Head of caudate nucleus (tissue), 42 donors: ENCODE results near the gene RBBP6.
"Not testable (repeated sequence)": the region's sequence is repeated elsewhere in the genome, so short reads cannot be mapped to it uniquely, and the experiment has no call there.

ENCODE experiments used
- DNase-seq, 42 donors: peaks; one replicate each; pipeline versions ENCODE4 v3.0.0 to v3.0.0-alpha.2; 2020 to 2021; ENCODE audit warnings: mixed read lengths in 7 of 42
- intact Hi-C: fragments of 100-400 bp; cut with DNase I; formaldehyde crosslinking; loops from one replicate; pipeline ENCODE4 v1.15.0; 2022

The RBBP6 gene

DNA sequence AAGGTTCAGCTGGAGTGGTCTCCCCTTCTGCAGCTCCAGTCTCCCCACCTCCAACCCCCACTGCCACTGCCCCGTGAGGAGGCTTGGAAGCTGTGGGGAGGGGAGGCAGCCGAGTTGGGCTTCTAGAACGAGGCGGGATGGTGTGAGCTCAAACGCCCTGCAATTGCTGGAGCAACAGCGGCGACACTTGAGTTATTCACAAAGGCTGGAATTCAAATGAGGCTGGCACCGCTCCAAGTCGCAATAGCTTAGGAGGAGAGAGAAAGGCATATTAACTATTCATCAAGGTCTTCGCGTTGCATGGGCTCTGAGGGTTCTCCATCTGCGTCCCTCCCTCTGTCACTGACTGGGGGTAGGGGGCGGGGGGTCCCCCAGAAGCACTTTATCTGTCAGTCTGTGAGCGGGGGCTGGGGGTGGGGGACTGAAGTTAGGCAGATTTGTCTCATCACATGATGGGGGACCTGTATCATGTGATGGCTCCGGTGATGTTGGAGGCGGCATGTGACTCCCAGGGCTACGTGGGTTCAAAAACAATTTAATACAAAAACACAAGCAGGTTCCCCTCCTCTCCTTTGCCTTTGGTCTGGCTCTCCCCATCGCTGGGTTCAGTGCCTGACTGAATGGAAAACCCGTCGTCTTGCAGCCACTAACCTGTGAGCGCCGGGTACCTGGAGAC is 70.5 kb downstream of the RBBP6 start:
- DNase-seq: peak; percentile 58 to 89 (median 77)

DNA sequence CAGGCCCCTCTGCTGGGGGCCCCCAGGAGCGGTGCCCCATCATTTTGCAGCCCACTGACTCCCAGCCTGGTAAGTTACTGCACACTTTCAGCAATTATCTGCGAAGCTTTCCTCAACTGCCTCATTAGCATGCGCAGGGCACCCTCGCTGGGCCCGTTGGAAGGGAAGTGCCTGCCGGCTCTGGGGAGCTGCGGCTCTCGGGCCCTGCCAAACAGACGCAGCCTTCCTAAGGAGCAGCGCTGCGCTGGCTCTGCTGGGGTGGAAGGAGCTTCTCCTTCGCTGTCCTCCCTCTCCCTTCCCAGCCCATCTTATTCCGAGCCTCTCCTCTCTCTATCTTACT is 71.0 kb downstream of the RBBP6 start:
- intact Hi-C loops: no loop called here
- peak; percentile 8 to 79 (median 56) for DNase-seq

More for the DNA sequence above, 70.5 kb downstream of the RBBP6 start:
- intact Hi-C loops: no loop called here

DNA sequence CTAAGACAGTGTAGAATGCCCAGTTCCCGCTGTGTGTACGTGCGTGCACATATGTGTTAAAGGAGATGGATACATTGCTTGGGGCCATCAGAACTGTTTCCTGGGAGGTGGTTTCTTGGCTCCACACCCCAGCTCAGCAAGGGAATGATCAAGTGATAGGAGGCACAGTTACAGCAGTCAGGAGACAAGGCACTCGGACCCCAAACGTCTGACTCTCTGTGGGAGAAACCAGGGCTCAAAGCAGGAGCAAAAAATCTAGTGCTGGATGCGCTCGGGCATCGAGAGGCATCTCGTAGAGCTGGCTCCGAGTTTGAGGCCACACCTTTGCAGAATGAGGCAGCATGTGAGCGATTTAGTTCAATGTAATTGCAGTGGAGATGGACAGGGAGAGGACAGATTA is 71.9 kb downstream of the RBBP6 start:
- intact Hi-C loops: no loop called here
- DNase-seq: peak in 1 of 42 donors; percentile 4

DNA sequence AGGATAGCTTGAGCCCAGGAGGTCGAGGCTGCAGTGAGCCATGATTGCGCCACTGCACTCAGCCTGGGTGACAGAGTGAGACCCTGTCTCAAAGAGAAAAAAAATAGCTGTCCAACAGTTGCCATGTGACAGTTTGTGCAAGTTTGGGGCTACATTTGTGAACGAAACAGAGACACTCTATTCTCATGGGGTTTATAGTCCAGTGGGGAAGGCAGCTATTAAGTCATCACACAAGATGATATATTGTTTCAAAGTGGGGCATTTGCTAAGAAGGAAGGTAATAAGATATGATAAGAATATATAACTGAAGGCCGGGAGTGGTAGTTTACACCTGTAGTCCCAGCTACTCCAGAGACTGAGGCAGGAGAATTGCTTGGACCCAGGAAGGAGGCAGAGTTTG is 73.3 kb downstream of the RBBP6 start:
- intact Hi-C loops: no loop called here
- DNase-seq: no peak

DNA sequence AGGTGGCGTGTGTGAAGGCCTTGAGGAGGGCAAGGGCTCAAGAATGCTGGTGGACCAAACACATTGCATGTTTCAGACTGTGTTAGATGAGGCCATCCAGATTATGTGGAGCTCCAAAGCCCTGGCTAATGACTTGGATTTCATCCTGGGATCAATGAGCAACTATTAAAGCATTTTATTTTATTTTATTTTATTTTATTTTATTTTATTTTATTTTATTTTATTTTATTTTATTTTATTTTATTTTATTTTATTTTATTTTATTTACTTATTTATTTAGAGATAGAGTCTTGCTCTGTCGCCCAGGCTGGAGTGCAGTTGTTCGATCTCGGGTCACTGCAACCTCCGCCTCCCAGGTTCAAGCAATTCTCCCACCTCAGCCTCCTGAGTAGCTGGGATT is 73.9 kb downstream of the RBBP6 start:
- intact Hi-C loops, DNase-seq: not testable (repeated sequence)

DNA sequence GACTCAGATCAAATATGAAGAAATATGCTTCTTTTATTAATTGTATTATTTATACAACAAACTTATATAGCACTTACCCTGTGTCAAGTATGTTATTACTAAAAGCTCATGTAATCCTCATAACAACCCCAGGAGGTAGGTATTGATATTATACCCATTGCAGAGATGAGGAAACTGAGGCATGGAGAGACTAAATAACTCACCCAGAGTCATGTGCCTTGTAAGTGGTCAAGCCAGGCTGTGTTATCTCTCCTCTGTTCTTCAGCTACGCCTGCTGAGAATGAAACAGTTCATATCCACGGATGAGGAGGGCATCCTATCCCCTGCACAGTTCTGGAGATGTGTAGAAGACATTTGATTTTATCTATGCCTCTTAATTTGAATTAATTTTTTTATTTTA is 78.1 kb downstream of the RBBP6 start:
- intact Hi-C loops: no loop called here
- no peak for DNase-seq
